Measurements from ENCODE around the gene UNC5C.

Gene UNC5C

DNA sequence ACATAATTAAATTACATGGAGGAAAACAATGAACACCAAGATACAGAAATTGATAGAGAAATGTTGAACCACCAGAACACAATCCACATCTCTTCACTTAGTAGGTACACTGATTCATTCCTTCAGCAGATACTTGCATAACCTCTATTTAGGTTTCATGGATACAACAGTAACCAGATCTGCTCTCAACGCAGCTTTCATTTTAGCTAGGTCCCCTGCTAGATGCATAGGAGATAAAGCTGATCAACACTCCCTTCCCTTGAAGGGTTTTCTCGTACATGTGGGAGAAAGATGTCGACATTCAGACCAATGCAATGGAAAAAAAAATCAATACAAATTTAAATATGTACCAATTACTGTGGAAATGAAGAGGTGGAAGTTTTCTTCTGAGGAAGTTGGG, 37.3 kb downstream of the UNC5C start:
- Histone ChIP-seq H3K4me3 (ENCODE audit: low read depth, low read length) (no peak overlapping the region), H3K36me3 (ENCODE audit: control insufficient read depth in 2 of 2, insufficient read depth in 1 of 2, low read length in 2 of 2) (no peaks in the 10 kb centered on the region), H3K27ac (ENCODE audit: extremely low read depth, low read depth, low read length) (no peak overlapping the region), H3K9me3 (ENCODE audit: control insufficient read depth, insufficient read depth, low read depth, low read length) (no peaks in the 10 kb centered on the region), H3K4me1 (ENCODE audit: control insufficient read depth, insufficient read depth, low read length) (0 out of 2 replicates have a peak, but pooled peaks cover under 1% of the 10 kb centered on the region)
- POLR2A ChIA-PET, result no interaction called here
- CTCF ChIA-PET, result interaction anchor here (0.6 to 1.8 kb wide), 4 partner anchors 8 to 183 kb away, joined by 3 to 7 read pairs (median 4); no protein-coding TSS in a partner anchor
- TF ChIP-seq ZNF664 (tag by site-specific recombination; IDR thresholded peaks at IDR 0.05), result no peak
- no peak for TF ChIP-seq ZNF18 (tag by site-specific recombination; IDR thresholded peaks at IDR 0.05)
- no peak for TF ChIP-seq ZBTB44 (tag by site-specific recombination; IDR thresholded peaks at IDR 0.05)
- TF ChIP-seq, protein P1, sequence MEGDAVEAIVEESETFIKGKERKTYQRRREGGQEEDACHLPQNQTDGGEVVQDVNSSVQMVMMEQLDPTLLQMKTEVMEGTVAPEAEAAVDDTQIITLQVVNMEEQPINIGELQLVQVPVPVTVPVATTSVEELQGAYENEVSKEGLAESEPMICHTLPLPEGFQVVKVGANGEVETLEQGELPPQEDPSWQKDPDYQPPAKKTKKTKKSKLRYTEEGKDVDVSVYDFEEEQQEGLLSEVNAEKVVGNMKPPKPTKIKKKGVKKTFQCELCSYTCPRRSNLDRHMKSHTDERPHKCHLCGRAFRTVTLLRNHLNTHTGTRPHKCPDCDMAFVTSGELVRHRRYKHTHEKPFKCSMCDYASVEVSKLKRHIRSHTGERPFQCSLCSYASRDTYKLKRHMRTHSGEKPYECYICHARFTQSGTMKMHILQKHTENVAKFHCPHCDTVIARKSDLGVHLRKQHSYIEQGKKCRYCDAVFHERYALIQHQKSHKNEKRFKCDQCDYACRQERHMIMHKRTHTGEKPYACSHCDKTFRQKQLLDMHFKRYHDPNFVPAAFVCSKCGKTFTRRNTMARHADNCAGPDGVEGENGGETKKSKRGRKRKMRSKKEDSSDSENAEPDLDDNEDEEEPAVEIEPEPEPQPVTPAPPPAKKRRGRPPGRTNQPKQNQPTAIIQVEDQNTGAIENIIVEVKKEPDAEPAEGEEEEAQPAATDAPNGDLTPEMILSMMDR (tag by site-specific recombination; IDR thresholded peaks at IDR 0.05), result no peak
- no peak for TF ChIP-seq OVOL3 (tag by site-specific recombination; IDR thresholded peaks at IDR 0.05)
- TF ChIP-seq PRDM2 (tag by site-specific recombination; IDR thresholded peaks at IDR 0.05; ENCODE audit: borderline replicate concordance), result no peak
- TF ChIP-seq, protein P2, sequence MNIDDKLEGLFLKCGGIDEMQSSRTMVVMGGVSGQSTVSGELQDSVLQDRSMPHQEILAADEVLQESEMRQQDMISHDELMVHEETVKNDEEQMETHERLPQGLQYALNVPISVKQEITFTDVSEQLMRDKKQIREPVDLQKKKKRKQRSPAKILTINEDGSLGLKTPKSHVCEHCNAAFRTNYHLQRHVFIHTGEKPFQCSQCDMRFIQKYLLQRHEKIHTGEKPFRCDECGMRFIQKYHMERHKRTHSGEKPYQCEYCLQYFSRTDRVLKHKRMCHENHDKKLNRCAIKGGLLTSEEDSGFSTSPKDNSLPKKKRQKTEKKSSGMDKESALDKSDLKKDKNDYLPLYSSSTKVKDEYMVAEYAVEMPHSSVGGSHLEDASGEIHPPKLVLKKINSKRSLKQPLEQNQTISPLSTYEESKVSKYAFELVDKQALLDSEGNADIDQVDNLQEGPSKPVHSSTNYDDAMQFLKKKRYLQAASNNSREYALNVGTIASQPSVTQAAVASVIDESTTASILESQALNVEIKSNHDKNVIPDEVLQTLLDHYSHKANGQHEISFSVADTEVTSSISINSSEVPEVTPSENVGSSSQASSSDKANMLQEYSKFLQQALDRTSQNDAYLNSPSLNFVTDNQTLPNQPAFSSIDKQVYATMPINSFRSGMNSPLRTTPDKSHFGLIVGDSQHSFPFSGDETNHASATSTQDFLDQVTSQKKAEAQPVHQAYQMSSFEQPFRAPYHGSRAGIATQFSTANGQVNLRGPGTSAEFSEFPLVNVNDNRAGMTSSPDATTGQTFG (tag by site-specific recombination; IDR thresholded peaks at IDR 0.05; ENCODE audit: borderline replicate concordance), result no peak
- TF ChIP-seq ZNF645 (tag by site-specific recombination; IDR thresholded peaks at IDR 0.05), result no peak
- no peak for TF ChIP-seq ZNF488 (tag by site-specific recombination; IDR thresholded peaks at IDR 0.05)
- no peak for TF ChIP-seq SP7 (tag by site-specific recombination; IDR thresholded peaks at IDR 0.05)
- no peak for TF ChIP-seq ZNF626 (tag by site-specific recombination; IDR thresholded peaks at IDR 0.05)
- TF ChIP-seq ZNF350 (tag by site-specific recombination; IDR thresholded peaks at IDR 0.05), result no peak
- no peak for TF ChIP-seq SCRT2 (tag by site-specific recombination; IDR thresholded peaks at IDR 0.05)

Data from HEK293 (cell line).